Fibroblast of mammary gland (primary cell): ENCODE results near the gene ALDH8A1.
A peak's percentile ranks its signal among the peaks of the same experiment; 100 is the strongest.

Experiments used
- DNase-seq: peaks from one replicate; pipeline ENCODE4 v3.0.0-alpha.2; 2010; ENCODE audit warnings: low read depth
- H3K4me3 ChIP-seq: 2 replicates; pipeline ENCODE4 v1.5.1; 2011; ENCODE audit warnings: low read depth, mild to moderate bottlenecking, low read length, moderate library complexity; ENCODE audit not compliant: control insufficient read depth
- CTCF ChIP-seq: conservative IDR thresholded peaks from 2 replicates; pipeline ENCODE4 v1.5.1; 2011; ENCODE audit warnings: low read depth, low read length, inconsistent platforms; ENCODE audit not compliant: control insufficient read depth, insufficient read depth

The ALDH8A1 gene

GRCh38 chr6:134932535-134933470 lies 17.1 kb downstream of the ALDH8A1 start:
- TF ChIP-seq CTCF, result no peak
- no peak overlapping the region for H3K4me3 ChIP-seq
- DNase-seq, result no peak

GRCh38 chr6:134932098-134932497 lies 17.8 kb downstream of the ALDH8A1 start:
- H3K4me3 ChIP-seq, result no peak overlapping the region
- no peak for DNase-seq
- no peak for TF ChIP-seq CTCF

GRCh38 chr6:134930463-134930862 lies 19.4 kb downstream of the ALDH8A1 start:
- DNase-seq, result no peak
- no peak for TF ChIP-seq CTCF

GRCh38 chr6:134928151-134928900 lies 21.6 kb downstream of the ALDH8A1 start:
- TF ChIP-seq CTCF, result no peak
- no peak for DNase-seq
- no peak overlapping the region for H3K4me3 ChIP-seq

More at GRCh38 chr6:134930463-134930862, 19.4 kb downstream of the ALDH8A1 start:
- no peak overlapping the region for H3K4me3 ChIP-seq

GRCh38 chr6:134925800-134926199 lies 24.1 kb downstream of the ALDH8A1 start:
- H3K4me3 ChIP-seq, result no peak overlapping the region
- TF ChIP-seq CTCF, result no peak
- DNase-seq, result peak; percentile 86

- no peak for DNase-seq
- TF ChIP-seq CTCF, result no peak
- H3K4me3 ChIP-seq, result no peak overlapping the region
Measured at GRCh38 chr6:134921721-134922261, 28.1 kb downstream of the ALDH8A1 start.
